GM18951 (cell line): ENCODE data around the gene ATXN1.

Source experiments
- POLR2A ChIP-seq: IDR thresholded peaks from 4 replicates; pipeline ENCODE4 v1.6.1; 2011; ENCODE audit warnings: mild to moderate bottlenecking; ENCODE audit not compliant: insufficient read length, insufficient read depth; ENCODE audit errors: extremely low read depth
- in situ Hi-C: fragments of 300-500 bp; cut with MboI; formaldehyde crosslinking; loops from one replicate; pipeline ENCODE4 v1.12.0; 2022; ENCODE audit warnings: low sequenced_read_pairs, mixed read lengths, inconsistent platforms; ENCODE audit not compliant: unreplicated experiment

ATXN1 gene

DNA sequence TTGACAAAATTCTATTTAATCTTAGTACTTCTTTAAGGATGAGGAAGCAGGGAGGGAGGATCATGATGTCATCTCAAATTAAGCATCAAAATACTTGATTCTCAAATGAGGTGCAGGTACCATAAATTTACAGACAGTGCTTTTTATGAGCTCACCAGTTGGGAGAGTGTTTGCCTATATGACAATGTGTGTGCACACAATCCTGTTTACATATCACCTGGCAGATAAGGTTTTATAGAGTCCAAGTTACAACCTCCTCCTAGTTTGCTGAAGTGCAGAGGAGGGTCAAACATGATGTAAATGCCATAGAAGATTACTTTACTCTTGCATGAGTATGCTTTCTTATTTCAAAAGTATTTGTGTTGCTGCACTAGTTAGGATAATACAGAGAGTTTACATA, 6.4 kb downstream of the ATXN1 start:
- in situ Hi-C loops, result loop anchor here (10.0 kb wide), 1 partner anchor 240 kb away; no protein-coding TSS in a partner anchor
- no peak for TF ChIP-seq POLR2A

DNA sequence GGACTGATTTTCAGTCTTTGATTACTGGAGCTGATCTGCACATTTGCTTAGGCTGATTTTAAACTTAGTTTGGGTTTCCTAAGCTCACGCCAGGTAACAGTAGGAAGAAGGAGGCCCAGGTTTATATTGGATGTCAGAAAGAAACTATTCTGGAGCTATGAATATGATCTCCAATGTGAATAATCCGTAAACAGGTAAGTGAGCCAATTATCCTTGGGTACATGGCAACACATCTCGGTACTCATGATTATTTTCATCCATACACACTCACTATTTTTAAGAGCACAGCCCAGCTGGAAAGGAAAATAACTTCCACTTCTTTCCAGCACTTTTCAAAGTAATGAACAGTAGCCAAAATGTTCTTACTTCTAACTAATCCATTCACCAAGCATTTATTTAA, 7.0 kb downstream of the ATXN1 start:
- in situ Hi-C loops, result loop anchor here (10.0 kb wide), 1 partner anchor 239 kb away; no protein-coding TSS in a partner anchor

GRCh38 chr6:16753341-16753740, 7.9 kb downstream of the ATXN1 start:
- in situ Hi-C loops, result loop anchor here (10.0 kb wide), 1 partner anchor 239 kb away; no protein-coding TSS in a partner anchor
- no peak for TF ChIP-seq POLR2A

More for the DNA sequence above, 7.0 kb downstream of the ATXN1 start:
- TF ChIP-seq POLR2A, result no peak

- in situ Hi-C loops, result loop anchor here (10.0 kb wide), 1 partner anchor 238 kb away; no protein-coding TSS in a partner anchor
- no peak for TF ChIP-seq POLR2A
Measured at GRCh38 chr6:16752206-16752866, 8.9 kb downstream of the ATXN1 start.

- TF ChIP-seq POLR2A, result no peak
- in situ Hi-C loops, result loop anchor here (10.0 kb wide), 1 partner anchor 237 kb away; no protein-coding TSS in a partner anchor
Measured at GRCh38 chr6:16751251-16751946, 9.9 kb downstream of the ATXN1 start.

GRCh38 chr6:16750566-16750965, 10.7 kb downstream of the ATXN1 start:
- no peak for TF ChIP-seq POLR2A
- in situ Hi-C loops, result loop anchor here (10.0 kb wide), 1 partner anchor 236 kb away; no protein-coding TSS in a partner anchor

DNA sequence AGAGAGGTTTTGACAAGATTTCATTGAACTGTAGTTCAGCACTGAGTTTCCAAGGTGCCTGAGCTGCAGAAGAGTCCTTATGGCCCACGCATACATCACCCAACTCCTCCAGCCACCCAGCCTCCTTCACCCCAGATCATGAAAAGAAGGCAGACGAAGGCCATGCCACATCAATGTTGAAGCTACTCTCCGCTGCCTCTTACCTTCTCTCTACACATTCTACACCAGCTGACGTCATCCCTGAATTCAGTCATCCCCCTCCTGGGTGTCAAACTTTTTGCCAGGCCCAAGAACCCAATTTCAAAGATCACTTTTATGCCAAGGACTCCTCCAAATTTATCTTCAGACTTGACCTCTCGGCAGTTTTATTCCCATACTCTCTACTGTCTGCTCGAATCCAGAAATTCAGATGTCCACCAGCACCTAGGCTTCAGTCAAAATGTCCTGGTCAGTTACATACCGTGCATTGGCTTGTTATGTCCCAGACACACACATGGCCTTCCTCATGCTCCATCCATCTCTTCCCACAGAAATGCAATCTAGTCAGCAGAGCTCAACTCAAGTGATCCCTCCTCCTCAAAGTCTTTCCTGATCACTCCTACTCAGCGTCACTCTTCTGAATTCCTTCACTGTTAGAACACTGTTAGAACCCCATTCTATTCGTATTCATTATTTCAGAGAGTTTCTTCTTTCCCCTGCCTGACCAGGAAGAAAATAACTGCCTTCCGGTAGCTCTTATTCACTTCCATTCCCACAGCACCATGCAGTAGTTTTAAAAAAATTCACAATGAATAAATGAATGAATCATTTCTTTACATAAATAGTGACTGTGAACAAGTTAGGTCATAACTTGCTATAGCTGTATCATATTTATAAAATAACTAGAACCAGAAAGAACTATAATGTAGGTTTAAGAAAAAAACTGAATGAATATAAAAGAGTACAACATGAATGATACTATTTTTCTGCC, 11.5 kb downstream of the ATXN1 start:
- in situ Hi-C loops, result loop anchor here (10.0 kb wide), 1 partner anchor 235 kb away; no protein-coding TSS in a partner anchor
- no peak for TF ChIP-seq POLR2A

DNA sequence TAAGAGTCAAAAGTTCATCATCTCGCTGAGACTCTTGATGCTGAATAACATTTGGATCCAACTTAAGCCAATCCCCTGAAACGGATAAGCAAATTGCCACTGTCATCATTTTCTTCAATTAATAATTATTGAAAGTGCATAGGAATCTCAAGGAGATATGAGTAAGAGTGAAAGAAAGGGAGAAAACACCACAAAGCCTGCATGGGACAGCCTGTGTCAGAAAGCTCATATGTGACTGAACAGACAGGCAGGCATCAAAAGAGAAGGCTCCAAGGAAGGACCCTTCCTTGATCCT, 13.3 kb downstream of the ATXN1 start:
- TF ChIP-seq POLR2A, result no peak
- in situ Hi-C loops, result no loop called here

DNA sequence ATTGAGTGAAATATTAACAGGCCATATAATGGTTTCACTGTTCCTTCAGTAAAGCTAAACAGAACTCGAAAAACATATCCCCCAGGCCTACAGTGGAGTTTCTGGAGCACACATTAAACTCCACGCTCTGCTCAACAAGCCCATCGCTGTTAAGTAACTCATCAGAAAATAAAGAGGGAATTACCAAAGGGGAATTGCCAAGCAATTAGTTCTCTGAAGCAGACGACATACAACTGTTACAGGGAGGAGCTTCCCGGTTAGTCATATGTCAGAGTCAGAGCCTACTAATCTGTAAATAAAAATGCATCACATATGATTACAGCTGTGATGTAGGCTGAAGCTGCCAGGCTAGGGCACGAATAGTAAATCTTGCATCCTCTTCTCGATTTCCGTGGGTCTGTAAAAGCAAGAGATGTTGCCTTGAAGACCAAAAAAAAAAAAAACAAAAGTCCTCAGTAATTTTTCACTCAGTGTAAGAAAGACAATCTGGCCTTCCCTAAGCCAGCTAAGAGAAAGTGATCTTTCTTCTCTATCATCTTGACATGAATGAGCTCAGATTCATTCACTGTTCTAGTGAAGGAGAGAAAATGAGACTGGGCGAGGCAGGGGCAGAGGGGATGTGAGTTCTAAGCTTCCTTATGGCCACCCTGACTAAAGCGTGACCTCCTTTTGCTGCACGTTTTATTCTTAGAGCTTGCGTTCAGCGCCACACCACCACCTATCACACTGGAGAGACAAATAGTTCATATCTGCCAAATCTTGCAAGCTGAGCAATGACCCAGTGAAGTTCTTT, 13.8 kb downstream of the ATXN1 start:
- in situ Hi-C loops, result no loop called here
- TF ChIP-seq POLR2A, result no peak

GRCh38 chr6:16746812-16747211, 14.4 kb downstream of the ATXN1 start:
- in situ Hi-C loops, result no loop called here
- no peak for TF ChIP-seq POLR2A

- in situ Hi-C loops, result no loop called here
- no peak for TF ChIP-seq POLR2A
Measured at GRCh38 chr6:16746401-16746800, 14.9 kb downstream of the ATXN1 start.

- TF ChIP-seq POLR2A, result no peak
- in situ Hi-C loops, result no loop called here
Measured at GRCh38 chr6:16743664-16744210, 17.5 kb downstream of the ATXN1 start.

GRCh38 chr6:16742116-16742515, 19.1 kb downstream of the ATXN1 start:
- TF ChIP-seq POLR2A, result no peak
- in situ Hi-C loops, result no loop called here
